Ascending aorta (tissue), 2 donors: ENCODE measurements around the gene IGFN1. TPM values are rescaled to one million over a fixed set of nuclear protein-coding genes. Genes with fewer than 3 reads are reported as not detected.
A peak's percentile ranks its signal among the peaks of the same experiment; 100 is the strongest.
"Not testable (repeated sequence)": the region's sequence is repeated elsewhere in the genome, so short reads cannot be mapped to it uniquely, and the experiment has no call there.

Experiments
- DNase-seq, 2 donors: peaks; one replicate each; pipeline ENCODE4 v3.0.0-alpha.2; 2019; ENCODE audit warnings: low spot score in 2 of 2
- H3K27ac ChIP-seq, 2 donors: fragments of 200-600 bp; sonication (generic); one replicate each; pipeline ENCODE4 v1.5.1; 2016 to 2017; ENCODE audit warnings: mild to moderate bottlenecking in 1 of 2
- H3K27me3 ChIP-seq: fragments of 200-600 bp; sonication (generic); one replicate; pipeline ENCODE4 v1.5.1; 2017
- H3K36me3 ChIP-seq, 2 donors: fragments of 200-600 bp; sonication (generic); one replicate each; pipeline ENCODE4 v1.5.1; 2016
- H3K4me1 ChIP-seq, 2 donors: fragments of 200-600 bp; sonication (generic); one replicate each; pipeline ENCODE4 v1.5.1; 2016 to 2017; ENCODE audit warnings: mild to moderate bottlenecking in 1 of 2
- H3K4me3 ChIP-seq, 2 donors: fragments of 200-600 bp; sonication (generic); one replicate each; pipeline ENCODE4 v1.5.1; 2016 to 2017; ENCODE audit warnings: mild to moderate bottlenecking in 1 of 2
- H3K9me3 ChIP-seq, 2 donors: fragments of 200-600 bp; sonication (generic); one replicate each; pipeline ENCODE4 v1.5.1; 2016
- intact Hi-C: fragments of 100-400 bp; cut with DNase I; formaldehyde crosslinking; loops from one replicate; pipeline ENCODE4 v1.15.1; 2023
- total RNA-seq: library from RNA; depleted of rRNA; stranded (reverse); fragments of >200 nt; gene quantifications from one replicate; pipeline ENCODE4 v1.1.0, GENCODE V29; 2016
- TF ChIP-seq, protein P1 (sequence below), 3 experiments: fragments of 200-600 bp in 2 of 3; fragments of 450-650 bp in 1 of 3; sonication (generic) in 2 of 3; IDR thresholded peaks; one replicate each; pipeline ENCODE4 v1.5.1; 2016 to 2019; ENCODE audit warnings: antibody characterized with exemption in 3 of 3, mild to moderate bottlenecking in 1 of 3, moderate library complexity in 1 of 3

IGFN1 gene
- total RNA-seq, 1 donor from 2014 or later = not detected

GRCh38 chr1:201156346-201156745, 34.3 kb upstream of the IGFN1 start:
- Histone ChIP-seq H3K4me1 (peaks cover 8 to 13% of the 10 kb centered on the region in 2 donors), H3K27ac (no peak overlapping the region), H3K36me3 (peaks cover 0 to 3% of the 10 kb centered on the region in 2 donors), H3K9me3 (no peaks in the 10 kb centered on the region), H3K27me3 (no peaks in the 10 kb centered on the region), H3K4me3 (no peak overlapping the region)
- TF ChIP-seq, protein P1, sequence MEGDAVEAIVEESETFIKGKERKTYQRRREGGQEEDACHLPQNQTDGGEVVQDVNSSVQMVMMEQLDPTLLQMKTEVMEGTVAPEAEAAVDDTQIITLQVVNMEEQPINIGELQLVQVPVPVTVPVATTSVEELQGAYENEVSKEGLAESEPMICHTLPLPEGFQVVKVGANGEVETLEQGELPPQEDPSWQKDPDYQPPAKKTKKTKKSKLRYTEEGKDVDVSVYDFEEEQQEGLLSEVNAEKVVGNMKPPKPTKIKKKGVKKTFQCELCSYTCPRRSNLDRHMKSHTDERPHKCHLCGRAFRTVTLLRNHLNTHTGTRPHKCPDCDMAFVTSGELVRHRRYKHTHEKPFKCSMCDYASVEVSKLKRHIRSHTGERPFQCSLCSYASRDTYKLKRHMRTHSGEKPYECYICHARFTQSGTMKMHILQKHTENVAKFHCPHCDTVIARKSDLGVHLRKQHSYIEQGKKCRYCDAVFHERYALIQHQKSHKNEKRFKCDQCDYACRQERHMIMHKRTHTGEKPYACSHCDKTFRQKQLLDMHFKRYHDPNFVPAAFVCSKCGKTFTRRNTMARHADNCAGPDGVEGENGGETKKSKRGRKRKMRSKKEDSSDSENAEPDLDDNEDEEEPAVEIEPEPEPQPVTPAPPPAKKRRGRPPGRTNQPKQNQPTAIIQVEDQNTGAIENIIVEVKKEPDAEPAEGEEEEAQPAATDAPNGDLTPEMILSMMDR (IDR thresholded peaks at IDR 0.05) = no peak
- intact Hi-C loops = no loop called here
- DNase-seq = no peak

DNA sequence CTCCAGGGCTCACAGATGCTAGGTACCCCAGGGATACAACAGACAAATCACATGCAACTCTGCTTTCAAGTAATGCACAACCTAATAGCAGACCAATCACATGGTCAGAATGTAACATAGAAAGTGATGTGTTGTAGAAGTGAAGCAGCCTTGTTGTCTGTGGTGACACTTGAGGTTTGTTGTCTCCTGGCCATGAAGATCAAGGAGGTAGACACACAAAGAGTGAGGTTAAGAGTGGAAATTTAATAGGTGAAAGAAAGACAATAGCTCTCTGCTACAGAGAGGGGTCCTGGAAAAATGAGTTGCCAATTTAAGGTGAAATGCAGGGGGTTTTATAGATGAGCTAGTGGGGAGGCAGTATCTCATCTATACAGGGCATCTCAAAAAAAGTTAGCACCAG, 33.8 kb upstream of the IGFN1 start:
- DNase-seq = no peak
- no peaks in the 10 kb centered on the region for H3K9me3 ChIP-seq
- H3K27me3 ChIP-seq = no peaks in the 10 kb centered on the region
- H3K36me3 ChIP-seq = no peaks in the 10 kb centered on the region
- peaks cover 8 to 13% of the 10 kb centered on the region in 2 donors for H3K4me1 ChIP-seq
- no peak overlapping the region for H3K4me3 ChIP-seq
- TF ChIP-seq, protein P1 (IDR thresholded peaks at IDR 0.05) = no peak
- no peak overlapping the region for H3K27ac ChIP-seq
- intact Hi-C loops = no loop called here

GRCh38 chr1:201157949-201158348, 32.7 kb upstream of the IGFN1 start:
- H3K27me3 ChIP-seq = no peaks in the 10 kb centered on the region
- H3K9me3 ChIP-seq = no peaks in the 10 kb centered on the region
- TF ChIP-seq, protein P1 (IDR thresholded peaks at IDR 0.05) = no peak
- H3K36me3 ChIP-seq = no peaks in the 10 kb centered on the region
- no peak overlapping the region for H3K27ac ChIP-seq
- H3K4me1 ChIP-seq = peaks cover 8 to 11% of the 10 kb centered on the region in 2 donors
- intact Hi-C loops = no loop called here
- H3K4me3 ChIP-seq = no peak overlapping the region
- DNase-seq = no peak

- H3K4me1 ChIP-seq, H3K27me3 ChIP-seq, H3K36me3 ChIP-seq, intact Hi-C loops, H3K9me3 ChIP-seq, H3K4me3 ChIP-seq, H3K27ac ChIP-seq: not testable (repeated sequence)
- peak in 1 of 2 donors; percentile 35 for DNase-seq
Measured at GRCh38 chr1:201163036-201163435, 27.6 kb upstream of the IGFN1 start.

- Histone ChIP-seq H3K9me3 (no peaks in the 10 kb centered on the region), H3K4me3 (no peak overlapping the region), H3K27ac (no peak overlapping the region), H3K36me3 (no peaks in the 10 kb centered on the region), H3K4me1 (no peaks in the 10 kb centered on the region), H3K27me3 (no peaks in the 10 kb centered on the region)
- no peak for DNase-seq
- intact Hi-C loops = no loop called here
- TF ChIP-seq, protein P1 (IDR thresholded peaks at IDR 0.05) = no peak
Measured at GRCh38 chr1:201163707-201164106, 26.9 kb upstream of the IGFN1 start.

DNA sequence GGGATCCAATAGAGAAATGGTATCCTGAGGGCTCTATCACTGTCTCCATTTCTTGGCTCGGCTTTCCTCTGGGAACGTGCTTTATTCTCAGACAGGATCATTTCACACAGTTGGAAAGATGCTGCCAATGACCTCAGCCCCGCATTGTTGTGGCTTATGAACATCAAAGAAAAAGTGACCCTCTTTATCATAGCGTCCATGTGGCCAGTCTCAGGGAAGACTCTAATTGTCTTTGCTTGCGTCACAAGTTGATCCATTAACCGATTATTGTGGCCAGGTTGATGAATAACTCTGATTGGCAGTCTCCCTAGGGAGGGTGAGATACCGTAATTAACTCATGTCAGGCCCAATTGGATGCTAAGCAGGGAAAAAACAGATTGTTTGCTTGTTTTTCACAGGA, 26.0 kb upstream of the IGFN1 start:
- H3K27me3 ChIP-seq = no peaks in the 10 kb centered on the region
- no peak overlapping the region for H3K27ac ChIP-seq
- intact Hi-C loops = no loop called here
- no peak overlapping the region for H3K4me3 ChIP-seq
- peak in 1 of 2 donors; percentile 9 for DNase-seq
- no peaks in the 10 kb centered on the region for H3K4me1 ChIP-seq
- TF ChIP-seq, protein P1 (IDR thresholded peaks at IDR 0.05) = no peak
- no peaks in the 10 kb centered on the region for H3K36me3 ChIP-seq
- no peaks in the 10 kb centered on the region for H3K9me3 ChIP-seq
